ENCODE data around the gene CABLES2. TPM values are rescaled to one million over a fixed set of nuclear protein-coding genes. Genes with fewer than 3 reads are reported as not detected.

The CABLES2 gene
- total and polyA plus RNA-seq, 9 of the 15 experiments (the other 6 are each of a cell fraction or from before 2014, with no cell fraction given), result 0.46 to 4.2 (median 1.6) TPM

GRCh38 chr20:62418709-62419487, 11.8 kb upstream of the CABLES2 start:
- H3K36me3 ChIP-seq (ENCODE audit: control insufficient read depth, insufficient read depth, low read length), result no peaks in the 10 kb centered on the region
- peaks cover 10 to 45% of the 10 kb centered on the region in 2 experiments; a peak in 4 of 5 replicates for H3K27me3 ChIP-seq (ENCODE audit: control insufficient read depth in 2 of 2, insufficient read depth in 2 of 2, low read length in 2 of 2)
- TF ChIP-seq DPF2 (IDR thresholded peaks at IDR 0.05), result 0 out of 2 replicates have a peak, but pooled peaks have one; percentile 15
- TF ChIP-seq CBFA2T3 (IDR thresholded peaks at IDR 0.05), result peak; percentile 64
- peak; percentile 34; the same call in 1 of the 2 replicates for TF ChIP-seq CBFA2T2 (conservative IDR thresholded peaks at IDR 0.05)
- peak; percentile 88 for TF ChIP-seq ZBTB7A (IDR thresholded peaks at IDR 0.05; ENCODE audit: borderline replicate concordance, control insufficient read depth, low read depth, low read length)
- no peak for TF ChIP-seq MNT (conservative IDR thresholded peaks at IDR 0.05)
- no peak for TF ChIP-seq BRF1 (IDR thresholded peaks at IDR 0.05; ENCODE audit: borderline replicate concordance, extremely low read depth, insufficient read length)
- no peak for TF ChIP-seq GTF2A2 (tag; IDR thresholded peaks at IDR 0.05)
- TF ChIP-seq NR2F6 (CRISPR knock-in tag; IDR thresholded peaks at IDR 0.05), result no peak
- TF ChIP-seq ARID2 (IDR thresholded peaks at IDR 0.05), result no peak
- TF ChIP-seq TCF3 (CRISPR knock-in tag; IDR thresholded peaks at IDR 0.05), result peak; percentile 61
- no peak for TF ChIP-seq ZNF395 (CRISPR knock-in tag; IDR thresholded peaks at IDR 0.05)
- 0 out of 2 replicates have a peak, but pooled peaks have one; percentile 8 for TF ChIP-seq ZNF263 (CRISPR knock-in tag; IDR thresholded peaks at IDR 0.05; ENCODE audit: borderline replicate concordance)
- TF ChIP-seq YY1 (IDR thresholded peaks at IDR 0.05; ENCODE audit: borderline replicate concordance in 1 of 3, control insufficient read depth in 1 of 3, extremely low read depth in 1 of 3, insufficient read depth in 3 of 3, insufficient read length in 1 of 3, insufficient replicate concordance in 2 of 3, low read depth in 1 of 3, low read length in 2 of 3), result peak in 1 of 3 experiments; percentile 74
- TF ChIP-seq CHAMP1 (IDR thresholded peaks at IDR 0.05), result no peak
- no peak for TF ChIP-seq SMAD1 (IDR thresholded peaks at IDR 0.05; ENCODE audit: low read depth, low read length, partially characterized antibody)

More at GRCh38 chr20:62418709-62419487, 11.8 kb upstream of the CABLES2 start:
- Histone ChIP-seq H4K20me1 (replicated peaks; ENCODE audit: control insufficient read depth, insufficient read depth, low read length) (0 out of 2 replicates have a peak, but pooled peaks cover 10% of the 10 kb centered on the region), H3K4me1 (replicated peaks in 1 of 2; ENCODE audit: control insufficient read depth in 2 of 2, insufficient read depth in 2 of 2, low read length in 2 of 2) (peaks cover 8 to 90% of the 10 kb centered on the region in 2 experiments; a peak in 4 of 5 replicates), H3K9me3 (replicated peaks; ENCODE audit: control insufficient read depth, insufficient read depth, low read depth, low read length) (no peaks in the 10 kb centered on the region), H3K9me1 (ENCODE audit: control insufficient read depth, insufficient read depth, low read length) (peaks cover 3% of the 10 kb centered on the region), H3K79me2 (ENCODE audit: control insufficient read depth, insufficient read depth, low read length) (no peaks in the 10 kb centered on the region), H3K4me2 (ENCODE audit: insufficient read depth, low read length) (no peak overlapping the region), H3K27ac (ENCODE audit: extremely low read depth, low read depth, low read length) (no peak overlapping the region), H2AFZ (ENCODE audit: low read depth, low read length) (no peak overlapping the region), H3K4me3 (no peak overlapping the region), H3K9ac (ENCODE audit: insufficient read depth in 1 of 2, low read depth in 2 of 2, low read length in 2 of 2) (peak overlapping the region in 1 of 2 experiments; percentile 8; a peak in 2 of 4 replicates)
- no TSS peak for BruUV-seq (replicated peaks)
- in situ Hi-C loops (cut with MboI), result loop anchor here (5.0 to 10.0 kb wide), 2 partner anchors 73 to 196 kb away; no protein-coding TSS in a partner anchor
- ChIA-PET POLR2A (interaction anchor here (0.7 to 1.3 kb wide), 4 partner anchors 14 to 823 kb away, joined by 3 to 5 read pairs (median 3); no protein-coding TSS in a partner anchor), CTCF (ENCODE audit: low intra/inter-chr PET ratio) (no interaction called here)
- FAIRE-seq, result no peak
- ATAC-seq, result peak; percentile 56
- 18% methylated on average over 17 of the region's 19 CpGs for WGBS (ENCODE audit: insufficient coverage, low coverage, missing lambda C conversion rate)
- intact Hi-C loops (cut with micrococcal nuclease), result no loop called here
- peak; percentile 53 to 78 (median 73) for DNase-seq (ENCODE audit: extremely low read depth in 1 of 4, low spot score in 3 of 4)

Measured in K562 (cell line).